ENCODE results near the gene ELP5.

The ELP5 gene

DNA sequence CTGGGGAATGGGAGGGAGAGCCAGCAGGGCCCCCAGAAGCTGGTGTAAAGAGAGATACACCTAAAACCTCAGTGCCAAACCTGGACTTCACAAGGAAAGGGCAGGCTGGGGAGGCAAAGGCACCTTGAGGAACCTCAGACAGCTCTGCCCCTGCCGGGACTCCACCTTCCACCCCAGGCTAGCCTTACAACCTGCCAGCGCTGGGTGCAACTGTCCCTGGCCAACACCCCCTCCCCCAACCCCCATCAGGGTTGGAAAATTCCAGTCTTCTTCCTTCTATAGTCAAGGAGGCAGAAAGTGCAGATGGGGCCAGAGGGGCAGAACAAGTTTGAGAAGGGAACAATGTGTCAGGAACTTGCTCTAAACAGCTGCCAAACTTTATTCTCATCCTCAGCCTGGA is 40.2 kb downstream of the ELP5 start:
- TF ChIP-seq, protein P1, sequence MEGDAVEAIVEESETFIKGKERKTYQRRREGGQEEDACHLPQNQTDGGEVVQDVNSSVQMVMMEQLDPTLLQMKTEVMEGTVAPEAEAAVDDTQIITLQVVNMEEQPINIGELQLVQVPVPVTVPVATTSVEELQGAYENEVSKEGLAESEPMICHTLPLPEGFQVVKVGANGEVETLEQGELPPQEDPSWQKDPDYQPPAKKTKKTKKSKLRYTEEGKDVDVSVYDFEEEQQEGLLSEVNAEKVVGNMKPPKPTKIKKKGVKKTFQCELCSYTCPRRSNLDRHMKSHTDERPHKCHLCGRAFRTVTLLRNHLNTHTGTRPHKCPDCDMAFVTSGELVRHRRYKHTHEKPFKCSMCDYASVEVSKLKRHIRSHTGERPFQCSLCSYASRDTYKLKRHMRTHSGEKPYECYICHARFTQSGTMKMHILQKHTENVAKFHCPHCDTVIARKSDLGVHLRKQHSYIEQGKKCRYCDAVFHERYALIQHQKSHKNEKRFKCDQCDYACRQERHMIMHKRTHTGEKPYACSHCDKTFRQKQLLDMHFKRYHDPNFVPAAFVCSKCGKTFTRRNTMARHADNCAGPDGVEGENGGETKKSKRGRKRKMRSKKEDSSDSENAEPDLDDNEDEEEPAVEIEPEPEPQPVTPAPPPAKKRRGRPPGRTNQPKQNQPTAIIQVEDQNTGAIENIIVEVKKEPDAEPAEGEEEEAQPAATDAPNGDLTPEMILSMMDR (IDR thresholded peaks at IDR 0.05) = no peak

DNA sequence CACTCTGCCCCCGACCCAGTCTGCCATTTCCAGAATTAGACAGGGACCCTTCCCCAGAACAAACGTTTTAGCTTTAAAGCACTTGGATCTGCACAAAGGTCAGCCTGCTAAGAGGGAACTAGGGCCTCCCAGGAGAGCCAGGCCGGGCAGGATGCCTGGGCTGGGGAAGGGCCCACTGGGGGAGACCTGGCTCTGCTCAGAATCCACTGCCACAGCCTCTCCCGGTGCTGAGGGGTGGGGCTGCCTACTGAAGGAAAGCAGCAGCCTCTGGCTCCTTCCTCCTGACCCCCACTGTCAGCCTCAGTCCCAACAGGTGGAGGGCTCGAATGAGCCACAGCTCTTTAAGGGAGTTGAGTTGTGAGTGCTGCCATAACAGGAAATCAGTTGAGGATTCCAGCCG is 40.7 kb downstream of the ELP5 start:
- TF ChIP-seq, protein P1 (IDR thresholded peaks at IDR 0.05) = no peak

DNA sequence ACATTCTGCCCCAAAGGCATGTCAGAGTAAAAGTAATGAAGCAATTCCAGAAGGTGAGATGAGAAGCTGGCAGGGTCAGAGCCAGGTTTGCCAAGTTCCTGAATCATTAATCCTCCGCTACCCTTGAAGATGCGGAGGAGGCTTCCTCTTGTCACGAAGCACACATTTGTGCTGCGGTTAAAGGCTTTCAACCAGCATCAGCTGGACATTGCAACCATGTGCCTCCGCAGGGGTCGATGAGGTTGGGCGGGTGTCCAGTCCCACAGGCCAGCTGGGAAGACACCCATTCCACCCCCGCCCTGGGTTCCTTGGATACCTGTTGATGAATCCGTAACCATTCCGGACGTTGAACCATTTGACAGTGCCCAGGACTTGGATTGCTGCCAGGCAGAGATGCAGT is 41.1 kb downstream of the ELP5 start:
- TF ChIP-seq, protein P1 (IDR thresholded peaks at IDR 0.05) = no peak

DNA sequence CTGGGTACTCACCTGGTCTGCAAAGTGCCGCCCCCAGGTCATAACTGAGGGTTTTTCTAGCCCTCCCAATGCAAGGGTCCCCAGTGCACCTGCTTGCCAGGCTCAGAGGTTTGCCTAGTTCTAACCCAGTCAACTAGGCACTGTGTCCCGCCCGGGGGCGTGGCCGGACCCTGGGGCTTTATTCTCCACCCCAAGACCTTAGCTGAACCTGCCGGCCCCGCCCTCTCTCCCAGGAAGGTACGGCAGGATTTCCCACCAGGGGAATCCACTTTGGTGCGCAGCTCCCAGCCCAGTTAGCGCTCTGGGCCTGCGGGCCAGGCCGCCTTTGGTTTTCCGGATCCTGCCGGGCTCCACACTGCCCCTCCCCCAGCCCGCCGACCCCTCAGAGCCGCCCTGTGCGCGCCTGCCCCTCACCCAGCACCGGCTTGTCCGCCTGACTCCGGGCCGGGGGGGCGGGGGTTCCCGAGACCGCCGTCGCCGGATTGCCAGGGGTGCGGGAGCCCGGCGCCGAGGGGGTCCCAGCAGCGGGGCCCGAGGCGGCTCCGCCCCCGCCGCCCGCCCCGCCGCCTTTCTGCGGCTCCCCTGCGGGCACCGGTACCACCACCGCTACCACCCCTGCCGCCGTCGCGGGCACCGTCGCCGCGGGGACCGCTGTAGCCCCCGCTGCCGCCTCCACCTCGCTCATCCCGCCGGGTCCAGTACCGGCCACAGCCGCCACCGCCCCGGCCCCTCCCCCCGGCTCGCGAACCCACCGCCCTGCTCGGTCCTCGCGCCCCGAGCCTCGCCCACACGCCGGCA is 42.0 kb downstream of the ELP5 start:
- TF ChIP-seq, protein P1 (IDR thresholded peaks at IDR 0.05) = no peak

DNA sequence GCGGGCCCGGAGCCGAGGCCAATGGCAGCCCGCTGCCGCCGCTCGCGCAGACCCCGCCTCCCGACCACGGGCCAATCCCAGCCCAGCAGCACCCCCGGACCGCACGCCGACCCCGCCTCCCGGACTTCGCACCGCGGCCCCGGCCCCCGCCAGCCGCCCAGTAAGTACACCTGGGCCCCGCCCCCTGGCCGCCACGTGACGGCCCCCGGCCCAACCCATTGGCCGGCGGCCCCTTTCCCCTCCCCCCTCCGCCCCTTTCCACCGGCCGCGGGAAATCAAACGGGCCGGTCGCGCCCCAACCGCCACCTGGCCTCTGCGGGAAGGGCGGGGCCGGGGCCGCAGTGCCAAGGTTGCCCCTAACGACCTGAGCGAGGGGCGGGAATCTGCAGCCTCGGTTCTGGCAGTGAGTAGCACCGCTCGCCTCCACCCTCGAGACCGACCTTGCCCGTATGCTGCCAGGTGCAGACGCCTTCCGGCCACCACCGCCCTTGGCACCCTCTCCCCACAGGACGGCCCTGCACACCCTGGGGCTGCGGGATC is 42.7 kb downstream of the ELP5 start, which contains the start of gene YBX2:
YBX2 (minus strand) TSS at position 26 of the 540 bp plus-strand sequence. CDS start 139 bp downstream, outside the sequence.
- TF ChIP-seq, protein P1 (IDR thresholded peaks at IDR 0.05) = no peak

DNA sequence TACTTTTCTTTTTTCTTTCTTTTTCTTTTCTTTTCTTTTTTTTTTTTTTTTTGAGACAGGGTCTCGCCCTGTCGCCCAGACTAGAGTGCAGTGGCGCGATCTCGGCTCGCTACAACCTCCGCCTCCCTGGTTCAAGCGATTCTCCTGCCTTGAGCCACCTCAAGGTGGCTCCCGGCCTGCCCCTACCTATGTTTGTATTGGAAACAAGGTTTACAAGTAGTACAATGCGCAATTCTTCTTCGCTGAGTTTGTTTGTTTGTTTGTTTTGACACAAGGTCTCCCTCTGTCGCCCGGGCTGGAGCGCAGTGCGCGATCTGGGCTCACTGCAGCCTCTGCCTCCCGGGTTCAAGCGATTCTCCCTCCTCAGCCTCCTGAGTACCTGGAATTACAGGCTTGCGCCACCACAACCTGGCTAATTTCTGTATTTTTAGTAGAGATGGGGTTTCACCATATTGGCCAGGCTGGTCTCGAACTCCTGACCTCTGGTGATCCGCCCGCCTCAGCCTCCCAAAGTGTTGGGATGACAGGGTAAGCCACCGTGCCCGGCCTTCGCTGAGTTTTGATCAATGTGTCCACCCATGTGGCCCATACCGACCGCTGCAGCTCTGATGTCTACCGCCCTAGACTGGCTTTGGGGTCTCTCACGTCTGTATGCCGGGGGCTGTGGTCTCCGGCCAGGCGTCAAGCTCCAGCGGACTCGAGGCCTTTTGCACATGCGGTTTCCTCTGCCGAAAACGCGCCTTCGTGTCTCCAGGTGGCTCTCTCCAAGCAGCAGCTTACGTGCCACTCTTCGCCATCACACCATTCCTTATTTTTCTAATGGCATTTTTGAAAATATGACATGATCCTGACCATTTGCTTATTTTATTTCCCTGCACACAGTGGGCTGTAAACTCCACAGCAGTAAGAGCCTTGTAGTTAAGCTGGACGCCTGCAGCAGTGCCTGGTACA is 43.5 kb downstream of the ELP5 start:
- TF ChIP-seq, protein P1 (IDR thresholded peaks at IDR 0.05) = no peak

DNA sequence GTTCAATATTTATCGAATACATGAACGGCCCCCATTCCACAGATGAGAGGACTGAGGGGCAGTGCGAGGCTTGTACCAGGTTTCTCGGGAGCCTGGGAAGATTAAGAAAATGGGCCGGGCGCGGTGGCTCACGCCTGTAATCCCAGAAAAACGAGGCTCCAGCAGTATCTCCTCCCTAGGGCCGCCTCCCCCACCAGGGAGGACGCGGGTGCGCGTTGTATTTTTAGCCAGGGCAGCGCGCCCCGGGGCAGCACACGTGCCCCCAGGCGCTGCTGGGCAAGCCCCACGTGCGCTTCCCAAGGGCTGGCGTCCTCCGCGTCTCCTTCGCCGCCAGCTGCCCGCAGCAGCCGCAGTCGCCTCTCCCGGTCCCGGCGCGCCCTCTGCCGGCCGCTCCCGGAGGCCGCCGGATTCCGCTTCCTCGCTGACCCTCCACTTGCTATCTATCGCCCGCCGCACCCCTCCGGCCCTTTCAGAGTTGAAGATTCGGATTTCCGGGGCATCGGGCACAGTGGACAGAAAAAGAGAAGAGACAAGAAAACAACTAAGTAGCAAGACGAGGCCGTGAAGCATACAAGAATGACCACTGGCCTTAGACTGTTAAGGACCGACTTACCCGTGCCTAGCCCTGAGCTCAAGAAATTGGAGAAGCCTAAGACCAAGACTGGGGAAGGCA is 44.3 kb downstream of the ELP5 start:
- TF ChIP-seq, protein P1 (IDR thresholded peaks at IDR 0.05) = peak; percentile 74

All from LNCAP (cell line).